Hindlimb muscle (tissue), 1 donor: ENCODE results near the gene GRWD1. TPM values are rescaled to one million over a fixed set of nuclear protein-coding genes. Genes with fewer than 3 reads are reported as not detected.

Experiments
- DNase-seq: peaks from one replicate; pipeline ENCODE4 v3.0.0-alpha.2; 2013
- polyA plus RNA-seq: library from polyadenylated mRNA; unstranded; fragments of 120-200 nt; gene quantifications from one replicate; pipeline ENCODE4 v1.2.1, GENCODE V29; 2013; ENCODE audit not compliant: insufficient read length

Gene GRWD1
- polyA plus RNA-seq, 1 donor, result 26.2 TPM

DNA sequence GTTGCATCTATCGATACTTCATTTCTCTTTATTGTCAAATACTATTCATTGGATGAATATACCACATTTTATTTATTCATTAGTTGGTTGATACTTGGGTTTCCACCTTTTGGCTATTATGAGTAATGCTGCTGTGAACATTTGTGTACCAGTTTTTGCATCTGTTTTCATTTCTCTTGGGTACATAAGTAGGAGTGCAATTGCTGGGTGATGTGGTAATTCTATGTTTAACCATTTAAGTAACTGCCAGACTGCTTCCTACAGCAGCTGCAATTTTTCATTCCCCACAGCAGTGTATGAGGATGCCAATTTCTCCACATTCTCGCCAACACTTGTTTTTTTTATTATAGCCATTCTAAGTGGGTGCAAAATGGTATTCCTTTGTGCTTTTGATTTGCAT lies 12.2 kb downstream of the GRWD1 start:
- DNase-seq, result no peak

GRCh38 chr19:48461651-48461981 lies 15.8 kb downstream of the GRWD1 start:
- no peak for DNase-seq

- DNase-seq, result no peak
These were observed 16.3 kb downstream of the GRWD1 start for GRCh38 chr19:48461982-48462655.

GRCh38 chr19:48465215-48465614 lies 19.4 kb downstream of the GRWD1 start:
- DNase-seq, result no peak

DNA sequence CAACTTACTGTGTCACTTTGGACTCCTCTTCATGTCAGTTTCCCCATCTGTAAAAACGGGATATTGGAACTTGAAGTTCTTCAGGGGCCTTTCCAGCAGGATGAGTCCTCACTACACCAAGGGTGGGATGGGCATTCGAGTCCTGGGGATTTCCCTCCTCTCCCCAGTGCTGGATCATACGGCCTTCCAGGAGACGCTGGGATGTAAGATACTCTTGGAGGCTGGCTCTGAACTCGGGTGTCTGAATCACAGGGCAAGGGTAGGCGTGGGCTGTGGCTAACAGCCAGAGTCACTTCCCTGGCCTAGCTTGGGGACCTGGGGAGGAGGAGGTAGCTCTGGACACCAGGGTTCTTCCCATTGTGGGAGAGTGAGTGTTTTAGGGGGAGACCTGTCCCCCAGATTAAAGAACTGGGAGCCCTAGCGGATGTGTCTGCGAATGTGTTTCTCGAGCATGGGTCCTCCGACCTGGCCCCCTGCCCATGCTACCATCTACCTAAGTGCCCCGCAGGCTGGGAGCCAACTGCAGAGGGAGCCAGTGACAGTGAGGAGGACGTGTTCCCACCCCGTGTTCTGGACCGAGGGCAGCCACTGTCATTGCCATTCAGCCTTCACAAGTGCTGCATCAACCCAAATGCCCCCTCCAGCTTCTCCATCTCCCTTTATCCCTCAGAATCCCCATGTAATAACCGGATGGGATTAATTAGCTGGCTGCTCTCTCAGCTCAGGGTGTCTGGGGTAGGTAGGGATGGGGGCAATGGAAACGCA lies 21.0 kb downstream of the GRWD1 start:
- no peak for DNase-seq

DNA sequence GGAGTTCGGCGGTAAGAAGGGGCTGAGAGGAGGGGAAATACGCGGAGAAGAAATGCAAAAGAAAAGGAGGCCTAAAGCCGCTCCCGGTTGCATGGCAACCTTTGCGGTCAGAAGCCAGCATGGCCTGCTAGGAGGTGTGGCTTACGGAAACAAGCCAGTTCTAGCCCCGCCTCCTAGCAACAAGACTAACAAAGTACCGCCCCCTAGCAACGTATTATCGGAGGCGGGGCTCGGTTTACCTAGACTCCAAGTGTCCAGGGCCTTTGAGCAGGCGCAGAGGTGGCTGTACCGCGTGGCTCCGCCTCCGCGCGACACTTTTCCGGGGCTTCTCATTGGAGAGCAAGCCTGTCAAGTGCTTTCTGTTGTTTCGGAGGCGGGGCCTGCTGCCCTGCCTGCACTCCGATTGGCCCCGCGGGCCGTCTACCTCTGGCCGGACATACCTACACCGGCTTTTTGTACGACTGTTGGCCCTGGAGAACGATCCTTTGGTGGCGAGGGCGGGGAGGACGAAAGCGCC lies 23.0 kb downstream of the GRWD1 start:
- DNase-seq, result peak; percentile 100

DNA sequence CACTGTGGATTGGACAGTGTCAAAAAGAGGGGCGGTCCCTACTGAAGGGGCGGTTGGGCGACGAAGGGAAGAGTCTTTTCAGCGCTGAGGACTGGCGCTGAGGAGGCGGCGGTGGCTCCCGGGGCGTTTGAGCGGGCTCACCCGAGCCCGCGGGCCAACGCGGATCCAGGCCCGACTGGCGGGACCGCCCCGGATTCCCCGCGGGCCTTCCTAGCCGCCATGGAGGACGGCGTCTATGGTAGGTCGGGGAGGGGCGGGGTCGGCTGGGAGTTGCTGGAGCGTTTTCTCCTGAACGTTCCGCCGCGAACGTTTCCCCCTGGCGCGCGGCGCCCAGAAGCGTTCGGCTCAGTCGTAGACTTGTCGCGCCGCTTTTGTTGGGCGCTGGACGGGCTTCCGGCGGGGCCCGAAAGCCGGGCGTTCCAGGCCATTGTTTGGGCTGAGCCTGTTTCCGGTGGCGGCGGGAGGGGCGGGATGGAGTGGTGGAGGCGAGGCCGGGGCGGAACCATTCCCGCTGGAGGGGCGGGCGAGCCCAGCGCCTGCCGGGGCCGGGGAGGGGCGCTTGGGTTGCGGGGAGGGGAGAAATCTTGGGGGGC lies 23.6 kb downstream of the GRWD1 start, which contains the start of gene CYTH2:
CYTH2 (plus strand) TSS at position 81 of the 593 bp plus-strand sequence; CDS start at position 220, 139 bp downstream.
- DNase-seq, result peak; percentile 84

DNA sequence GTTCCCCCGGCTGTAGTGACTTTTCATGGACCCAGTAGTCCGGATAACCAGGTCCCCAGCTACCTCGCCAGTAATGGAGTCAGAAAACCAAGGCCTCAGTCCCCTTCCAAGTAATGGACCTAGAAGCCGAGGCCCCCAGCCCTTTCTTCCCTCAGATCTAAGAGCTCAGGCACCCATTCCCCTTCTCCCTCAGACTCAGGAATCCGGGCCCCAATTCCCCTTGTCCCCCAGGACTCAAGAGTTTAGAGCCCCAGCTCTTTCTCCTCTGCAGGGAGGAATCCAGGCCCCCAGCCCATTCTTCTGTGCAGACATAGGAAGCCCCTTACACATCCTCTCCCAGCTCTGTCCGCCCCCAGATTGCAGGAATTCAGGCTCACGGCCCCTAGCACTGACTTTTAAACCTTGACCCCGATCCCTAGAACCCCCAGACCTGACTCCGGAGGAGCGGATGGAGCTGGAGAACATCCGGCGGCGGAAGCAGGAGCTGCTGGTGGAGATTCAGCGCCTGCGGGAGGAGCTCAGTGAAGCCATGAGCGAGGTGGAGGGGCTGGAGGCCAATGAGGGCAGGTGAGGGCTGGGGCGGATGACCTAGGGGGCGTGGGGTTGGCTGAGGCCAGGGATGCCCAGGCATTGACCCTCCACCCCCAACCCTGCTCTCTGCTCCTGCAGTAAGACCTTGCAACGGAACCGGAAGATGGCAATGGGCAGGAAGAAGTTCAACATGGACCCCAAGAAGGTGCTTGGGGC lies 24.3 kb downstream of the GRWD1 start:
- no peak for DNase-seq

DNA sequence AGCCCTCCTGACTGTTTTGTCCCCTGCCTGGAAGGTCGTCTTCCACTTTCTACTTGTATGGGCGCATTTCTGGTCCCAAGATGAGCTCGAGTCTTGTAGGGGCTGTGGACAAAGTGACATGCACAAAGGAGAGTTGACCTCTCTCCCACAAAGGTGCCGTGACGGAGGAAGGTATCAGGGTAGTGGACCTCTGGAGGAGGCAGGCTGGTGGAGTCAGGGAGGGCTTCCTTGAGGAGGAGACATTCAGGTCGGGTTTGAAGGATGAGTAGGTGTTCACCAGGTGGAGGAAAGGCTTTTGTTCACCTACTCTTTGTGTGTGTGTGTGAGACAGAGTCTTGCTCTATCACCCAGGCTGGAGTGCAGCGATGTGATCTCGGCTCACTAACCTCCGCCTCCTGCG lies 25.1 kb downstream of the GRWD1 start:
- no peak for DNase-seq

DNA sequence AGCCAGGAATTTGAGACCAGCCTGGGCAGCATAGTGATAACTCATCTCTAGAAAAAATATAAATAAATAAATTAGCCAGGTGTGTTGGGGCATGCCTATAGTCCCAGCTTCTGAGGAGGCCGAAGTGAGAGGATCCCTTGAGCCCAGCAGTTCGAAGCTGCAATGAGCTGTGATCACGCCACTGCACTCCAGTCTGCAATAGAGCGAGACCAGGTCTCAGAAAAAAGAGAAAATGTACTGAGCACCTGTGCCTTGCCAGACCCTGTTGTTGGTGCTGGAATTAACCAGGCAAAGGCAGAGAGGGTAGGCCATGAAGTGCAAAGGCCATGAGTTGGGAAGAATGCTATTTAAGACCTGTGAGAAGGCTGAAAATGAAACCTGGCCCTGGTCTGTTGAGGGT lies 26.1 kb downstream of the GRWD1 start:
- no peak for DNase-seq

DNA sequence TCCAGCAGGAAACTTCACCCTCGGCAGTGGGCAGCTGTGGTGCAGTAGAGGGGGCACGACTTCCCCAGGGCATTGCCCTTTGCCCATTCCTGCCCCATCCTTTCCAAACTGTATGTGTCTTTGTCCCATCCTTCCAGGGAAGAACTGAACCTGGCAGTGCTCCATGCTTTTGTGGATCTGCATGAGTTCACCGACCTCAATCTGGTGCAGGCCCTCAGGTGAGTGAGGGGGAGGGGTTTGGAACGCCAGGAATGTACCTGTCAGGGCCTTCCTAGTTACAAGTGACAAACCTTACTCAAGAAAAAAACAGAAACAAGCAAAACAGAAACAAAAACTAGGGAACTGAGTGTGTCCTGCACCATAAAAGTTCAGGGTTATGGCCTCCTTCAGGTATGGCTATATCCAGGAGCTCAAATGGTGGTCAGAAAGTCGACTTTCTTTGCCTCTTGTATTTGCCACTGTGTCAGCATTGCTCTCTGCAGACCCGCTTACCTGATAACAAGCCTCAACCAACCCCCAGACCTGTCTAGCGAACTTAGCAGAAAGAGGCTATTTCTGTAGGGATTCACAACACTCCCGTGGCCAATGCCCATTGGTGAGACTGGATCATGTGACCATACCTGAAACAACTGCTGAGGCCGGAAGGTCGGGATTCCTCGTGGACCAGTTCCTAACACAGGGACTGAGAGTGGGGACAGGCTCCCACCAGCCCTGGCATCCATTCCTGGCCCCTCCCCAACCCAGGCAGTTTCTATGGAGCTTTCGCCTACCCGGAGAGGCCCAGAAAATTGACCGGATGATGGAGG lies 27.6 kb downstream of the GRWD1 start:
- DNase-seq, result no peak

DNA sequence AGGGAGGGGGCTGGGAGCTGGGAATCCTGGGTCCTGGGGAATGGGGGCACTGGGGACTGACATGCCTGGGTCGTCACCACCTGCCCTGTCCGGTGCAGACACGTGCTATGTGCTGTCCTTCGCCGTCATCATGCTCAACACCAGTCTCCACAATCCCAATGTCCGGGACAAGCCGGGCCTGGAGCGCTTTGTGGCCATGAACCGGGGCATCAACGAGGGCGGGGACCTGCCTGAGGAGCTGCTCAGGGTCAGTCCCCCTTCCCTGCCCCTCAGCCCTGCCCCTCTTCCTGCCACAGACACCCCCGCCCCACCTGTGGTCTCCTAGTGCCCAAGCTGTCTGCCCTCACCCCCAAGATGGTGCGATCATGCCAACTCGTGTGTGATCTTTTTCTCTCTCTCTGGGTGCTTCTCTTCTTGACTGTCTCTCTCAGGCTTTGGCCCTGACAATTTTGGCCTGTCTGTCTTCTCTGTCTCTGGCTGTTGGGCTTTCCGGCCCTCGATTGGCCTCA lies 28.4 kb downstream of the GRWD1 start:
- DNase-seq, result no peak

DNA sequence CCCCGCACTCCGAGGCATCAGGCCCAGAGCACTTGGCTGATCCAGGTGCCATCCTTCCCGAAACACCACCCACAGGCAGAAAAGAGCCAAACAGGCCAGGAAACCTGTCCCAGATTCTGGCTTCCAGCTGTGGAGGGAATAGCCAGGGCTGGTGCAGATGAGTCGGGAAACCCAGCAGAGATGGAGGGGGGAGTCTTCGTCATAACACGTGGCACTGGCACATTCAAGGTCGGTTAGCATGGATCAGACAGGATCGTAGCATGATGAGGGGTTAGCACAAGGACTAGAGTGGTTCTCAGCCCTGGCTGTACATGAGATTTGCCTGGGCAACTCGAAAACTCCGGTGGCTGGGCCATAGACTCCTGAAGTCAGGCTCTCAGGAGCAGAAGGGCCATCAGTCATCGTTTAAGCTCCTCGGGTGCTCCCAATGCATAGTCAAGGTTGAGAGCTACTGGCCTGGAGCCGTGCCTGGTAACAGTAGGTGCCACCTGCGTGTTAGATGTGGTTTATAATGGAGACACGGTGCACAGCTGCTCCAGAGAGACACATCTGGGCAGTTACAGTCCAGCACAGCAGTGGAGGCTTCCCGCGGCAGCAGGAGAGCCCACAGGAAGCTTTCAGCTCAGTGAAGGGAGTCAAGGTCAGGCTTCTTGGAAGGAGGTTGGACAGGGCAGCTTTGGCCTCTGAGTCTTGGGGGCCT lies 29.7 kb downstream of the GRWD1 start:
- DNase-seq, result no peak

DNA sequence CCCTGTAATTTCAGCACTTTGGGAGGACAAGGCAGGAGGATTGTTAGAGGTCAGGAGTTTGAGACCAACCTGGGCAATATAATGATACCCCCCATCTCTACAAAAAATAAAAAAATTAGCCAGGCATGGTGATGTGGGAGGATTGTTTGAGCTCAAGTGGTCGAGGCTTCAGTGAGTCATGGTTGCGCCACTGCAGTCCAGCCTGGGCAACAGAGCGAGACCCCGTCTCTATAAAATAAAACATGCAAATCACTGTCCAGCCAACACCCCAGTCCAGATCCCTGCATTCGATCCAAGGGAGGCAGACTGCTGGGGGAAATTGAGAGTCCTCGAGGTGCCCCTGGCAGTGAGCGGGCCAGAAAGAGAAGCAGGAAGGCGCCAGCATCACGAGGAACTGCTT lies 30.4 kb downstream of the GRWD1 start:
- no peak for DNase-seq

DNA sequence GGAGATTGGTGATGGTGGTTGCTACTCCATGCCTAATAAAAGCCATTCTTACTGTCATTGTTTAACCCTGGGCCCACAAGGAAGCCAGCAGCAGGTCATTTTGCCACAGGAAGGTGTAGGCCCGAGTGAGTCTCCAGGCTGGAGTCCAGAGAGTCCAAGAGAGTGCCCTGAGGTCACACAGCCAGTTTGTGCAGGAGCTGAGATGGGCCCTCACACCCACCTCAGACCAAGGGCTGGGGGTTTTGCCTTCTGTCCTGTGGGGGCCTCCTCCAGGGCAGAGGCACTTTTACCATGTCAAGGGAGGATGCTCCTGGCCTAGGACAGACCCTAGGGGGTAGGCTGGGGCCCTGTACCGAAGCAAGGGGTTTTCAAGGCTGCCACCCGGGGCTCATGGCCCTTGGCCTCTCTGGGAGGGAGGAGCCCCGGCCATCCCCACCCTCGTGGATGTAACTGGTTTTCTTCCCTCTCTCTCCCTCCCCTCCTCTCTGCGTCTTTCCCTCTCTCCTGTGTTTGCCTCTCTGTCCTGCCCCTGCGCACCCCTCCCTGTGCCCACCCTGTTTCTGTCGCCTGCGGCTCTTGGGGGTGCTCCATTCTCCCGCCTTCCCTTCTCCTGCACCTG lies 31.4 kb downstream of the GRWD1 start:
- DNase-seq, result no peak

DNA sequence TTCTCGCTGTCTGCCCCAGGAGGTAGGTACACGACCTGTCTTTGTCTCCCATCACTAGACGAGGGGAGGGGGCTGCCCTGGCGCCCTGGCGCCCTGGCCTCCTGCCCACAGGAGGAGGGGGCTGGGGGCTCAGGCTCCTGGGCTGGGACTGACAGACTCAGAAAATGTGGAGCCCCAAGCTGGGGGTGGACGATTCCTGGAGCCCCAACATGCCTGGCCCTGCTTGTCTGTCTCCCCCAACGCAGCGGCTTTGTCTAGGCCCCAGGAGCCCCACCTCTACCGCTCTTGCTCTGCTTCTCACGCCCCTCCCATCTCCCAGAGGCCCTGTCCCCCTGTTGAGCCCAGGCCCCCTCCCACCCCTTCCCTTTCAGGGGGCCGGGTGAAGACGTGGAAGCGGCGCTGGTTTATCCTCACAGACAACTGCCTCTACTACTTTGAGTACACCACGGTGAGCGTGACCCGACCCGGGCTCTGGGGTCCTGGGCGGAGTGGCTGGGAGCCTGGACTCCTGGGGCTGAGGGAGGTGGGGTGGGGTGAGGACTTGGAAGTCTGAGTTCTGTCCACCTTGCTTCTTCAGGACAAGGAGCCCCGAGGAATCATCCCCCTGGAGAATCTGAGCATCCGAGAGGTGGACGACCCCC lies 32.0 kb downstream of the GRWD1 start:
- no peak for DNase-seq

GRCh38 chr19:48478339-48479256 lies 32.8 kb downstream of the GRWD1 start:
- DNase-seq, result no peak

GRCh38 chr19:48479686-48480085 lies 33.9 kb downstream of the GRWD1 start:
- no peak for DNase-seq

DNA sequence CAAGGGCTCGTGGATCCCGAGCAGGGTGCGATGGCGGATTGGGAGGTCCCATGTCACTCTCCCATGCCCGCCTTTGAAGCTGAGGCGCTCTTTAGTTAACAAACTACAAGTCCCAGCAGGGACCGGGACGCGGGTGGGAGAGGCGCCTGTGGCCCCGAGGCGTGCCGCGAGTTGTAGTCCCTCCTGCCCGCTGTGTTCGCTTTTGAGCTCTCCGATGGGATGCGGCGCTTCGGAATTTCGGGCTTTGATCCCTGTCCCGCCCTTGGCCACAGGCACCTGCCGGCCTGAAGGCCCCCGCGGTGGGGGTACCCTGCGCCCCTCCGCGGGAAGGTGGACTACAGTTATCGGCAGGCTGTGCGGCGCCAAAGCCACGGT lies 34.4 kb downstream of the GRWD1 start:
- DNase-seq, result peak; percentile 59
